PC-9 (cell line): ENCODE results near the gene SPAG17. TPM values are rescaled to one million over a fixed set of nuclear protein-coding genes. Genes with fewer than 3 reads are reported as not detected.

ENCODE experiments used
- BruUV-seq: library from RNA; stranded (reverse); fragments of 400-500 nt; replicated peaks from 2 replicates; lab custom pipeline; 2021; lab: Mats Ljungman, UMichigan
- CTCF ChIA-PET: fragments of 300-600 bp; sonication (Branson Sonifier 250); formaldehyde crosslinking; loops from one replicate; lab custom pipeline; 2022; ENCODE audit warnings: antibody characterized with exemption; lab: Charles Lee
- POLR2A ChIA-PET: fragments of 300-600 bp; sonication (Branson Sonifier 250); formaldehyde crosslinking; loops from one replicate; lab custom pipeline; 2022; ENCODE audit warnings: antibody characterized with exemption; ENCODE audit not compliant: unreplicated experiment; lab: Charles Lee
- DNase-seq, 2 experiments: peaks; one replicate each; pipeline versions ENCODE4 v3.0.0 to v3.0.0-alpha.2; 2015 to 2022; ENCODE audit warnings: mixed read lengths in 1 of 2
- H2AFZ ChIP-seq: fragments of 200-600 bp; sonication (generic); 2 replicates; pipeline ENCODE4 v1.8.1; 2017; ENCODE audit warnings: antibody characterized with exemption
- H3F3A ChIP-seq: fragments of 200-600 bp; sonication (generic); 2 replicates; pipeline ENCODE4 v1.8.1; 2017; ENCODE audit warnings: antibody characterized with exemption, mild to moderate bottlenecking, low read depth; ENCODE audit not compliant: insufficient read depth
- H3K27ac ChIP-seq: fragments of 200-600 bp; sonication (generic); 2 replicates; pipeline ENCODE4 v1.6.1; 2016; ENCODE audit warnings: mixed run types
- H3K27me3 ChIP-seq: fragments of 200-600 bp; sonication (generic); 2 replicates; pipeline ENCODE4 v1.6.1; 2016; ENCODE audit warnings: low read depth, mixed run types; ENCODE audit not compliant: insufficient read depth
- H3K36me3 ChIP-seq: fragments of 200-600 bp; sonication (generic); 2 replicates; pipeline ENCODE4 v1.6.1; 2016; ENCODE audit warnings: low read depth, mixed run types
- H3K4me1 ChIP-seq: fragments of 200-600 bp; sonication (generic); replicated peaks from 2 replicates; pipeline ENCODE4 v1.6.1; 2016; ENCODE audit warnings: mixed run types; ENCODE audit not compliant: insufficient read depth
- H3K4me2 ChIP-seq: fragments of 200-600 bp; sonication (generic); 2 replicates; pipeline ENCODE4 v1.6.1; 2017; ENCODE audit warnings: mixed run types
- H3K4me3 ChIP-seq: fragments of 200-600 bp; sonication (generic); 2 replicates; pipeline ENCODE4 v1.6.1; 2016; ENCODE audit warnings: mixed run types
- H3K79me2 ChIP-seq: fragments of 200-600 bp; sonication (generic); 2 replicates; pipeline ENCODE4 v1.6.1; 2017; ENCODE audit warnings: low read depth, mixed run types
- H3K9me2 ChIP-seq: fragments of 200-600 bp; sonication (generic); 2 replicates; pipeline ENCODE4 v1.8.1; 2017; ENCODE audit warnings: mild to moderate bottlenecking; ENCODE audit not compliant: insufficient read depth
- H3K9me3 ChIP-seq: fragments of 200-600 bp; sonication (generic); 2 replicates; pipeline ENCODE4 v1.8.1; 2016; ENCODE audit warnings: low read depth; ENCODE audit not compliant: insufficient read depth
- H4K20me1 ChIP-seq: fragments of 200-600 bp; sonication (generic); 2 replicates; pipeline ENCODE4 v1.8.1; 2017; ENCODE audit not compliant: insufficient read depth
- CTCF ChIP-seq: fragments of 200-600 bp; sonication (generic); conservative IDR thresholded peaks from 2 replicates; pipeline ENCODE4 v1.6.1; 2017; ENCODE audit warnings: mixed run types, antibody characterized with exemption, mild to moderate bottlenecking, moderate library complexity
- EZH2 ChIP-seq: fragments of 200-600 bp; sonication (generic); IDR thresholded peaks from 2 replicates; pipeline ENCODE4 v1.8.0; 2017; ENCODE audit warnings: antibody characterized with exemption, low read depth
- intact Hi-C: fragments of 100-400 bp; cut with micrococcal nuclease; formaldehyde crosslinking; loops from one replicate; pipeline ENCODE4 v1.10.0; 2022; ENCODE audit not compliant: unreplicated experiment
- total RNA-seq: library from RNA; stranded (reverse); gene quantifications from 2 replicates; pipeline ENCODE4 v1.2.3, GENCODE V29; 2021

The SPAG17 gene
- total RNA-seq, 1 experiment from 2014 or later, result not detected

- Histone ChIP-seq H3K9me3 (no peaks in the 10 kb centered on the region), H3K9me2 (no peaks in the 10 kb centered on the region), H3K4me3 (no peak overlapping the region), H4K20me1 (no peaks in the 10 kb centered on the region; the same call in 1 of the 2 replicates), H2AFZ (no peak overlapping the region), H3K27ac (no peak overlapping the region), H3K27me3 (no peaks in the 10 kb centered on the region), H3K4me2 (no peak overlapping the region), H3F3A (no peaks in the 10 kb centered on the region), H3K79me2 (no peaks in the 10 kb centered on the region), H3K36me3 (no peaks in the 10 kb centered on the region), H3K4me1 (no peaks in the 10 kb centered on the region)
- CTCF ChIA-PET, result no interaction called here
- DNase-seq, result no peak
- POLR2A ChIA-PET, result no interaction called here
- no TSS peak for BruUV-seq
- TF ChIP-seq CTCF, result no peak
- TF ChIP-seq EZH2, result no peak
- intact Hi-C loops, result no loop called here
These were observed 145.9 kb downstream of the SPAG17 start for GRCh38 chr1:118039170-118039569.

- TF ChIP-seq CTCF, result no peak
- TF ChIP-seq EZH2, result no peak
- H3K27ac ChIP-seq, result no peak overlapping the region
- intact Hi-C loops, result no loop called here
- no peaks in the 10 kb centered on the region for H3K79me2 ChIP-seq
- no peaks in the 10 kb centered on the region for H3K9me3 ChIP-seq
- ChIA-PET CTCF (no interaction called here), POLR2A (no interaction called here)
- DNase-seq, result no peak
- no TSS peak for BruUV-seq
- H2AFZ ChIP-seq, result no peak overlapping the region
- H3K4me1 ChIP-seq, result no peaks in the 10 kb centered on the region
- no peaks in the 10 kb centered on the region for H3K27me3 ChIP-seq
- no peaks in the 10 kb centered on the region for H3K9me2 ChIP-seq
- no peaks in the 10 kb centered on the region for H3F3A ChIP-seq
- no peaks in the 10 kb centered on the region for H3K36me3 ChIP-seq
- H4K20me1 ChIP-seq, result no peaks in the 10 kb centered on the region
- H3K4me2 ChIP-seq, result no peak overlapping the region
- no peak overlapping the region for H3K4me3 ChIP-seq
These were observed 152.1 kb downstream of the SPAG17 start for GRCh38 chr1:118032883-118033282.

- H3K79me2 ChIP-seq, result no peaks in the 10 kb centered on the region
- no TSS peak for BruUV-seq
- no peaks in the 10 kb centered on the region for H3F3A ChIP-seq
- peaks cover 8% of the 10 kb centered on the region; the same call in 1 of the 2 replicates for H3K27me3 ChIP-seq
- no peak overlapping the region for H3K27ac ChIP-seq
- no peak overlapping the region for H3K4me2 ChIP-seq
- no peak overlapping the region for H3K4me3 ChIP-seq
- no peaks in the 10 kb centered on the region for H3K9me3 ChIP-seq
- ChIA-PET CTCF (no interaction called here), POLR2A (no interaction called here)
- no peak for DNase-seq
- no peaks in the 10 kb centered on the region for H3K4me1 ChIP-seq
- TF ChIP-seq CTCF, result no peak
- TF ChIP-seq EZH2, result no peak
- no peaks in the 10 kb centered on the region for H3K9me2 ChIP-seq
- intact Hi-C loops, result no loop called here
- no peak overlapping the region for H2AFZ ChIP-seq
- no peaks in the 10 kb centered on the region for H4K20me1 ChIP-seq
- no peaks in the 10 kb centered on the region for H3K36me3 ChIP-seq
These were observed 156.8 kb downstream of the SPAG17 start for GRCh38 chr1:118028267-118028666.
